ENCODE data around the gene NCAPH2. TPM values are rescaled to one million over a fixed set of nuclear protein-coding genes. Genes with fewer than 3 reads are reported as not detected.

Gene NCAPH2
- total and polyA plus RNA-seq, 2 of the 13 experiments (the other 11 are each of a cell fraction or from before 2014, with no cell fraction given) = 28.1 to 64.4 TPM

DNA sequence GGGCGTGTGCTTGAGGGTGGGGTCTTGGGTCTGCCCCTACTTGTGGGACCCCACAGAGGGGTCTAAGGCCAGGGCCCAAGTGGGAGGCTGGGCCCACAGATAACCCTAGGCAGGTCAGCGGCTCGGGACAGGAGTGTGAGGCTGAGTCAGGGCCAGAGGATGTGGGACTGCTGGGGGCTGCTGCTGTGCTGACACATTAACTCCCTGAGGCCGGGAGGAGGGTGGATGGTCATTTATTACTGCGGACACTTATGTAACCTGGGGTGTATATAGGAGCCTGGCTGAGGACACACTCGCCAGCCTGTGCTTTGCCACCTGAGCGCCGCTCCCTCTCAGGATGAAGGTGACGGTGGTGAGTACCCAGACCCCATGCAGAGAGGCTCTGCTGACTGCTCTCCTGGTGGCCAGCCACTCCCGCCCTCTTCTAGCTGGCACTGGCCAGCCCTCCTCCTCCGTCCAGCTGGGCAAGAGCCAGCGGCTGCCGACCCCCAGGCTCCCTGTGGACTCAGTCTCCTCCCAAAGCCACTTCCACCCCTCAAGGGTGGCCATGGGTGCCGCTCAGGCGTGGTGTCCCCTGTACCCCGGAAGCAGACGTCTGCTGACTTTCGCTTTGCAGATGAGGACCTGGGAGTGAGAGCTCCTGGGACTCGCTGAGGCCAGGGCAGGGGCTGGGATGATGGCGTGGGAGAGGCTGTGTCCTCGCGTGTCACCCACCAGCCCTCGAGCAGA, 21.3 kb upstream of the NCAPH2 start, which contains the start of gene MIOX (continued):
- TF ChIP-seq HOXA9 (CRISPR knock-in tag; IDR thresholded peaks at IDR 0.05; ENCODE audit: borderline replicate concordance) = no peak
- TF ChIP-seq DZIP1 (CRISPR knock-in tag; IDR thresholded peaks at IDR 0.05) = no peak
- no peak for TF ChIP-seq SRY (CRISPR knock-in tag; IDR thresholded peaks at IDR 0.05)
- TF ChIP-seq ETV5 (CRISPR knock-in tag; IDR thresholded peaks at IDR 0.05; ENCODE audit: borderline replicate concordance) = 0 out of 2 replicates have a peak, but pooled peaks have one; percentile 3
- no peak for TF ChIP-seq CHD2 (IDR thresholded peaks at IDR 0.05; ENCODE audit: low read depth, low read length)
- TF ChIP-seq YY1 (IDR thresholded peaks at IDR 0.05; ENCODE audit: insufficient read depth, insufficient replicate concordance, low read depth, low read length) = no peak
- no peak for TF ChIP-seq MAF1 (CRISPR knock-in tag; IDR thresholded peaks at IDR 0.05; ENCODE audit: borderline replicate concordance)
- 0 out of 2 replicates have a peak, but pooled peaks have one; percentile 30 for TF ChIP-seq HNRNPL (IDR thresholded peaks at IDR 0.05; ENCODE audit: low read depth, low read length)
- TF ChIP-seq, protein P1, sequence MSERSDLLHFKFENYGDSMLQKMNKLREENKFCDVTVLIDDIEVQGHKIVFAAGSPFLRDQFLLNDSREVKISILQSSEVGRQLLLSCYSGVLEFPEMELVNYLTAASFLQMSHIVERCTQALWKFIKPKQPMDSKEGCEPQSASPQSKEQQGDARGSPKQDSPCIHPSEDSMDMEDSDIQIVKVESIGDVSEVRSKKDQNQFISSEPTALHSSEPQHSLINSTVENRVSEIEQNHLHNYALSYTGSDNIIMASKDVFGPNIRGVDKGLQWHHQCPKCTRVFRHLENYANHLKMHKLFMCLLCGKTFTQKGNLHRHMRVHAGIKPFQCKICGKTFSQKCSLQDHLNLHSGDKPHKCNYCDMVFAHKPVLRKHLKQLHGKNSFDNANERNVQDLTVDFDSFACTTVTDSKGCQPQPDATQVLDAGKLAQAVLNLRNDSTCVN (CRISPR knock-in tag; IDR thresholded peaks at IDR 0.05; ENCODE audit: borderline replicate concordance) = peak; percentile 0; the same call in 1 of the 2 replicates
- TF ChIP-seq RXRA (CRISPR knock-in tag; IDR thresholded peaks at IDR 0.05) = 0 out of 2 replicates have a peak, but pooled peaks have one; percentile 4
- TF ChIP-seq, protein P2, sequence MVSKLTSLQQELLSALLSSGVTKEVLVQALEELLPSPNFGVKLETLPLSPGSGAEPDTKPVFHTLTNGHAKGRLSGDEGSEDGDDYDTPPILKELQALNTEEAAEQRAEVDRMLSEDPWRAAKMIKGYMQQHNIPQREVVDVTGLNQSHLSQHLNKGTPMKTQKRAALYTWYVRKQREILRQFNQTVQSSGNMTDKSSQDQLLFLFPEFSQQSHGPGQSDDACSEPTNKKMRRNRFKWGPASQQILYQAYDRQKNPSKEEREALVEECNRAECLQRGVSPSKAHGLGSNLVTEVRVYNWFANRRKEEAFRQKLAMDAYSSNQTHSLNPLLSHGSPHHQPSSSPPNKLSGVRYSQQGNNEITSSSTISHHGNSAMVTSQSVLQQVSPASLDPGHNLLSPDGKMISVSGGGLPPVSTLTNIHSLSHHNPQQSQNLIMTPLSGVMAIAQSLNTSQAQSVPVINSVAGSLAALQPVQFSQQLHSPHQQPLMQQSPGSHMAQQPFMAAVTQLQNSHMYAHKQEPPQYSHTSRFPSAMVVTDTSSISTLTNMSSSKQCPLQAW (CRISPR knock-in tag; IDR thresholded peaks at IDR 0.05) = 0 out of 2 replicates have a peak, but pooled peaks have one; percentile 30
- TF ChIP-seq PLRG1 (conservative IDR thresholded peaks at IDR 0.05) = no peak
- no peak for TF ChIP-seq ZNF747 (CRISPR knock-in tag; IDR thresholded peaks at IDR 0.05; ENCODE audit: borderline replicate concordance)
- TF ChIP-seq PHF21A (CRISPR knock-in tag; IDR thresholded peaks at IDR 0.05) = 0 out of 2 replicates have a peak, but pooled peaks have one; percentile 21
- peak; percentile 88 for TF ChIP-seq GABPB1 (CRISPR knock-in tag; IDR thresholded peaks at IDR 0.05)
- no peak for TF ChIP-seq ADNP (CRISPR knock-in tag; IDR thresholded peaks at IDR 0.05)
- no peak for TF ChIP-seq HDAC6 (IDR thresholded peaks at IDR 0.05; ENCODE audit: low read depth, low read length)
- TF ChIP-seq MAZ (IDR thresholded peaks at IDR 0.05; ENCODE audit: borderline replicate concordance, low read depth, low read length) = no peak
- peak; percentile 47; the same call in 1 of the 2 replicates for TF ChIP-seq MAZ (CRISPR knock-in tag; IDR thresholded peaks at IDR 0.05; ENCODE audit: low read depth)
- TF ChIP-seq HES4 (CRISPR knock-in tag; IDR thresholded peaks at IDR 0.05; ENCODE audit: borderline replicate concordance) = 0 out of 2 replicates have a peak, but pooled peaks have one; percentile 35
- TF ChIP-seq, protein P3, sequence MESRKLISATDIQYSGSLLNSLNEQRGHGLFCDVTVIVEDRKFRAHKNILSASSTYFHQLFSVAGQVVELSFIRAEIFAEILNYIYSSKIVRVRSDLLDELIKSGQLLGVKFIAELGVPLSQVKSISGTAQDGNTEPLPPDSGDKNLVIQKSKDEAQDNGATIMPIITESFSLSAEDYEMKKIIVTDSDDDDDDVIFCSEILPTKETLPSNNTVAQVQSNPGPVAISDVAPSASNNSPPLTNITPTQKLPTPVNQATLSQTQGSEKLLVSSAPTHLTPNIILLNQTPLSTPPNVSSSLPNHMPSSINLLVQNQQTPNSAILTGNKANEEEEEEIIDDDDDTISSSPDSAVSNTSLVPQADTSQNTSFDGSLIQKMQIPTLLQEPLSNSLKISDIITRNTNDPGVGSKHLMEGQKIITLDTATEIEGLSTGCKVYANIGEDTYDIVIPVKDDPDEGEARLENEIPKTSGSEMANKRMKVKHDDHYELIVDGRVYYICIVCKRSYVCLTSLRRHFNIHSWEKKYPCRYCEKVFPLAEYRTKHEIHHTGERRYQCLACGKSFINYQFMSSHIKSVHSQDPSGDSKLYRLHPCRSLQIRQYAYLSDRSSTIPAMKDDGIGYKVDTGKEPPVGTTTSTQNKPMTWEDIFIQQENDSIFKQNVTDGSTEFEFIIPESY (CRISPR knock-in tag; IDR thresholded peaks at IDR 0.05) = no peak

All from HepG2 (cell line).